NCI-H1105 (cell line): ENCODE results near the gene GPR15LG.
A peak's percentile ranks its signal among the peaks of the same experiment; 100 is the strongest.
"Not testable (repeated sequence)": the region's sequence is repeated elsewhere in the genome, so short reads cannot be mapped to it uniquely, and the experiment has no call there.

Experiments
- DNase-seq: peaks from one replicate; lab custom pipeline; 2025; lab: John Stamatoyannopoulos, UW

GPR15LG gene

DNA sequence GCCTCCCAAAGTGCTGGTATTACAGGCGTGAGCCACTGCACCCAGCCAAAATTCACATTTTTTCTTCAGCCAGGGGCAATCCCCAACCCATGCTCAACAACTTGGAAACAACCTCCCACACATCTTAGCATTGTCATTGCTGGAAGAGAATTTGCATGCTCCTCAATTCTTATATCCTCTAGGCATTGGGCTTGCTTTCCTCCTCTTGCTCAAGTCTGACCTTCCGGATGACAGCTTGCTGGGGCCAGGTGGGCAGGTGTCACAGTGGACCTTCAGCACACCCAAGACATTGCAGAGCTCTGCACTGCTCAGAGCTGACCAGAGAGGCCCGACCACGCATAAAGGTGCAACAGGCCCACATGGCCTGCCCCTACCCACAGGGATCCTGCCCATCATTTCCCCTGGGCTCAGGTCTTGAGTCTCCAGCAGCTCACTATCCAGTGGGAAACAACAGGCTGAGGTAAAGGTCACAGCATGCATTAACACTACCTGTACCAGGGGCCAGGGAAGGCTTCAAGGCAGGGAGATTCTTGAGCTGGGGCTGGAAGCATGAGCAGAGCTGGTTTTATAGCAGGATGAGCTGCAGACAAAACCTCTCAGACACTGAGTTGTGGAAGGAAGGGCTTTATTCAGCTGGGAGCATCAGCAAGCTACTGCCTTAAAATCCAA lies 6.8 kb upstream of the GPR15LG start:
- no peak for DNase-seq

DNA sequence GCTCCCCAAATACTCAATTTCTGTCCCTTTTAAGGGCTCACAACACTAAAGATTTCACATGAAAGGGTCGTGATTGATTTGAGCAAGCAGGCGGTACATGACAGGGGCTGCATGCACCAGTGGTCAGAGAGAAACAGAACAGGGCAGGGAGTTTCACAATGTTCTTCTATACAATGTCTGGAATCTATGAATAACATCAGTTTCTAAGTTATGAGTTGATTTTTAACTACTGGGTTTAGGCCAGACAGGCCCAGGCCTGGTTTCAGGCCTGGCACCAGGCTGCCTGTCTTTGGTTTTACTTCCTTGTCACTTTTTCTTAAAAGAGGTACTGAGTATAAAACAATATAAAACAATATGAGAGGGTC lies 6.3 kb upstream of the GPR15LG start:
- not testable (repeated sequence) for DNase-seq

DNA sequence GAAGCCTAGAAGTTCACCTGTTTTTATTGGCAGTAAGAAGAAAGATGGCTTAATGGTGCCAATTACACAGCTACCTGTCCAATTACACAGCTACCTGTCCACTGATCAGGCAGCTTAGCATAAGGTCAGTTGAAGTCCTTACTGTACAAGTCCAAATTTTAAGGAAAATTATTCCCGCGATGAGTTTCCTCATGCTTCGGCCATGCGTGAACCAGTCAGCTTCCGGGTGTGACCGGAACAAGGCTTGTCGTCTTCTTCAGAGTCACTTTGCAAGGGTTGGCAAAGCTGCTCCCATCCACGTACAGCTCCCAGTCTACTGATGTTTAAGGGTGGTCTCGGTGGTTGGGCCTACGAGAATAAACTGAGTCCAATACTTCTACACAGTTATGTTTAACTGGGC lies 5.2 kb upstream of the GPR15LG start:
- not testable (repeated sequence) for DNase-seq

DNA sequence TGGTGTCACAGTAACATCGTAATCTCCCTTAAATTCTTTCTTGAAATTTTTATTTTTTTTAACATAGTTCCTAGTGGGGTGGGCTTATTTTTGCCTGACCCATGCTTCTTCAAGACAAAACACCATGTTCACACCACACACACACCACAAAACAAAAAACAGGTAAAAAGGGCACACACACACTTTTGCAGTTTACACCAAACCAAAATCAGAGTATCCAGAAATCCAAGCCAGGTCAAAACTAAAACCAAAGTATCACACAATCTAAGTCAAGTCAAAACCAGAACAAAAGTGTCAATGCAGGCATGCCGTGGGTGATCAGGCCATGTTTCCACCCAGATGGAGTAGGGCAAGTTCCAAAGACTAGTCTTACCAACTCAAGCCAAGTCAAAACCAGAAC lies 2.4 kb upstream of the GPR15LG start:
- not testable (repeated sequence) for DNase-seq

DNA sequence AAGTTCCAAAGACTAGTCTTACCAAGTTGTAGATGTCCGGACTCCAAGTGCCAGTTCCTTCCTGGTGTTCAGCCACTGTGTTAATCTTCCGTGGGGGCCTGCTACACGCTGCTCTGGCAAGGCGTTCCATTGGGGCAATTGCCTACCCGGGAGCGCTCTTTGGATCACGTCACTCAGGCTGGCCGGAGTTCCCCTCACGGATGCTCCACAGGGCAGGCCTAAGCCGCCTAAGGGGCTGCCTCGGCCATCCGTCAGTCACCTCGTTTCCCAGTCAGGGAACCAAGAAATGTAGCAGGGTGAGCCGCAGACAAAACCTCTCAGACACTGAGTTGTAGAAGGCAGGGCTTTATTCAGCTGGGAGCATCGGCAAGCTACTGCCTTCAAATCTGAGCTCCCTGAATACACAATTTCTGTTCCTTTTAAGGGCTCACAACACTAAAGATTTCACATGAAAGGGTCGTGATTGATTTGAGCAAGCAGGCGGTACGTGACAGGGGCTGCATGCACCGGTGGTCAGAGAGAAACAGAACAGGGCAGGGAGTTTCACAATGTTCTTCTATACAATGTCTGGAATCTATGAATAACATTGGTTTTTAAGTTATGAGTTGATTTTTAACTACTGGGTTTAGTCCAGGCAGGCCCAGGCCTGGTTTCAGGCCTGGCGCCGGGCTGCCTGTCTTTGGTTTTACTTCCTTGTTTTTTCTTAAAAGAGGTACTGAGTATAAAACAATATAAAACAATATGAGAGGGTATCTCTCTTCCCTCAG lies 1.7 kb upstream of the GPR15LG start:
- not testable (repeated sequence) for DNase-seq

DNA sequence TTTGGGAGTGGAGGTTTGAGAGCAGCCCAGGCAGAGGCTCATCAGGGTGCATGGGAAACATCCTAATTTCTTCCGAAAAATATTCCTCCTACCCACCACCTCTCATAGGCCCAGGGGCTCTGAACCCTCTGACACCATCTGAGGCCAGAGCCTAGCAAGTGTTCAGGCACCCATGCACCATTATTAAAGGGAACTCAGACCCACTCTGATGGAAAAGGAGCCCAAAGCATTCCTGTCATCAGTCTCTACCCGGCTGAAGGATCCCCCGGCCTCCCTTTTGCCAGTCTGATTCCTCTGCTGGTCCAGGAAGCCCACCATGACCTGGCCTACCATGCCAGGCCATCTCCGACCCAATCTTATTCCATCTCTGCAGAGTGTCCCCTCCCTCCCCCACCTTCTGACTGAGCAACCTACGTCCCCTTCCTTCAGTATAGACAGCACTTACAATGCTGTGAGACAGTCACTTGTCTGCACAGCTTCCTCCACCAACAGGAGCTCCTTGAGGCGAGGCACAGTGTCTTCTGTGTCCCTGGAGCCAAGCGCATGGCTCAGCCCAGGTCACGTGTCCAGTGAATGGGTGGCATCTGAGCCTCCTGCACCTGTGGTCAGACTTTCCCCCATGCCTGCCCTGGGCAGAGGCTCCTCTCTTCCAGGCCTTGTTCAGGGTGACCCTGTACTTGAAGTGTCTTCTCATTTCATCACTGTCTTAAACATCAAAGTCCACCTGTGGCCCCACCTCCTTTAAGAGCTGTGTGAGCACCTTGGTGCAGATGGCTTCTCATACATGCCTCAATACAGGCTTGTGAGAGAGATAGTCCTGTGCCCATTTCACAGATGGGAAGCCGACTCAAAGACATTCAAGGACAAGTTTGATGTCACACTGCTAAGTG lies 889 bp upstream of the GPR15LG start:
- DNase-seq: no peak

DNA sequence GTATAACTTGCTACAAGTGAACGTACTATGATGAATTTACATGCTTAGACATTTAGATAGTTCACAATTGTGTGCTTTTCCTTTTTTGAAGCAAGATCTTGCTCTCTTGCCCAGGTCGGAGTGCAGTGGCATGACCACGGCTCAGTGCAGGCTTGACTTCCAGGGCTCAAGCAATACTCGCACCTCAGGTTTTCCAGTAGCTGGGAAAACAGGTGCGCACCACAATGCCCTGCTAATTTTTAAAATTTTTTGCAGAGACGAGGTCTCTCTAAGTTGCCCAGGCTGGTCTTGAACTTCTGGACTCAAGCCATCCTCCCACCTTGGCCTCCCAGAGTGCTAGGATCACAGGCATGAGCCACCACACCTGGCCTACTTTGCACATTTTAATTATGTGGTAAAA lies 1.8 kb downstream of the GPR15LG start:
- no peak for DNase-seq

DNA sequence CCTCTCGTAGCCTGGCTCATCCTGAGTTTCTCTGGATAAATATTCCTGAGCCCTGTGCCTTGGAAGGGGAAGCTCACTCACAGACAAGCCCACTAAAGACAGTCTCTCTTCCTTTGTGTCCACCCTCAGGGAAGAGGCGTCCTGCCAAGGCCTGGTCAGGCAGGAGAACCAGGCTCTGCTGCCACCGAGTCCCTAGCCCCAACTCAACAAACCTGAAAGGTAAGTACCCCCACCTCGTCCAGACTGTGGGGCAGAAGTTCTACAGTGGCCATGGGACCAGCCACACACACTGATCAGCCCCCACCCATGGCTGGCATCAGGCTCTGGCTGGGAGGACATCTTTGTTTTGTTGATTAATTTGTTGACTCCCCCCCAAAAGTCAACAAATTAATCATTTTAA lies 2.8 kb downstream of the GPR15LG start:
- DNase-seq: no peak

DNA sequence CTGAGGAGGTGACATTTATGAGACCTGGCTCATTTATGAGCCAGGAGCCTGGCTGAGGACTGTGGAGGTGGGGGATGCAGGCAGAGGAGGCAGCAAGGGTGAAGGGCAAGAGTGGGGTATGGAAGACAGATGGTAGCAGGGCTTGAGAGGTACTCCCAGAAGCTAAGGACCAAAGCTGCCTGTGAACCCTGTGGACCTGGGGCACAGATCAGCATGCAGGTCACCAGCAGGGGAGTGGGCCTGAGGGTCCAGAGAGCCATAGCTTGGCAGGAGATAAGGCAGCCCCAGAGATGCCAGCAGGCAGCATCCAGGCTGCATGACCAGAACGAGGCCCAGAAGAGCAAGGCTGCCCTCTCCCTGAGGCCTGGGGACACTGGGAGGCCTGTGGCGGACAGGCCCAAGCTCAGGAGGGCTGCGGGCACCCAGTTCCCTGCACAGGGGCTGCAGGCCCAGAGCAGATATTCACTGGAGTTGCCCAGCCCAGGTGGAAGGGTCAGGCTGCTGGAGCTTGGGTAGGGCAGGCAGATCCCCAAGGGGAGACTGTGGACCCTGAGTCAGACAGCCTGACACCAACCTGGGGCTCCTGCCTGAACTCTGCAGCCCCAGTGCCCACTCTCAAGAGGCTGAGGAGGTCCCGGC lies 3.4 kb downstream of the GPR15LG start:
- DNase-seq: no peak

DNA sequence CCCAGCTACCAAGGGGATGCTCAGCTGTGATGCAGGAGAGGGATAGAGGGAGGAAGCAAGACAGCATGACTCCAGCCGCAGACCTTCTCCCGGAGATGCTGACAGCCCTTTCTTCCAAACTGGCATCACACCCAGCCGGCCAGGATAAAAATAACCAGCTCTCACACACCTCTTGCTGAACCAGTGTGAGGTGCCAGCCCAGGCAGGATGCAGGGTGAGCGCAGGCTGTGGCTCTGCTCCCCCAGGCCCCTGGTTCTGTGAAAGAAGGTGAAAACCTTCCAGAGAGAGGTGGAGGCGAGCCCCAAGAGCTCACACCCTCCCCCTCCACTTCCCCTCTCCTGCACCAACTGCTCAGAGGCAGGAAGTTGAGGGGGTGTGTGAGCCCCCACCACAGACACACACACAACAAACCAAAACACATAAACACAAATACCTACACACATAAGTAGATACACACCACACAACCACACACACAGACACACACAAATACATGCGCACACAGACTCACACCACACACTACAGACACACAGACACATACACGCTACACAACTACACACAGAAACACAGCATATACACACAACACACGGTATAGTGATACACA lies 4.0 kb downstream of the GPR15LG start:
- no peak for DNase-seq

DNA sequence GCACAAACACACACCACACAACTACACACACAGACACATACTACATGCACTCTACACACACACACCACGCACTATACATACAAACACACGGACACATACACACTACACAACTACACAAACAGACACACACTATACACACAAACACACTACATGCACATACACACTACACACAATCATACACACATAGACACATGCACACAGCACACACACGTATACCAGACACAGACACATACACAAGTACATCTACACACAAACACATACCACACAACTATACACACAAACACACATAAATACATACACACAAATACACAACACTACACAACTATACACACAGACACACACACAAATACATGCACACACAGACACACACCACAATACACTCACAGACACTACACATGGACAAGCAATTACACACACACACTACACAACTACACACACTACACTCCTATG lies 4.6 kb downstream of the GPR15LG start:
- no peak for DNase-seq

DNA sequence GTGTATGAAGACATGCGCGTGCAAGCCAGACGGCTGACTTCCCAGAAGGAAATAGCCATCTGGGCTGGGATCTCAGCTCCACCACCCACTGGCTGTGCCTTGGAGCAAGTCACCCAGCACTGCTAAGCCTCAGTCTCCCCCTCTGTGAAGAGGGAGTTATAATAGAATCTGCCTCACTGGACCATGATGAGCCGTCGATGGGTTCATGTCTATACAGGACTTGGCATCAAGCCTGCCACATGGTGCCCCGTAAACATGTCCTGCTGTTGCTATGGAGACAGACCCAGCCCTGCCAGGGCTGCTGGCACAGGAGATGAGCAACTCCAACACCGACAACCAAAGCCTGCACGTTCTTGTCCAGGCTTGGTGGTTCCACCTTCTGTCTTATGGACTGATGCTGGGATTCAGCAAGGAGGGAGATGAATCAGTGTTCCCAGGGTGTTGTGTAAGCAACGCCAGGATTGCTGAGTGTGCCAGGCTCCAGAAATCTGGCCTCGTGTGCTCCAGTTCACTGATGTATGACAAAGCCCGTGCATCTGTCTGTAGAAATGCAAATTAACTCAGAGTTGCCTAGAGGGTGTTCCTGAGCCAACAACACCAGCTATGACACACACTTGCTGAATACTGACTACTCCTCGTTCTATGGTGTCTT lies 5.6 kb downstream of the GPR15LG start:
- peak; percentile 71 for DNase-seq

DNA sequence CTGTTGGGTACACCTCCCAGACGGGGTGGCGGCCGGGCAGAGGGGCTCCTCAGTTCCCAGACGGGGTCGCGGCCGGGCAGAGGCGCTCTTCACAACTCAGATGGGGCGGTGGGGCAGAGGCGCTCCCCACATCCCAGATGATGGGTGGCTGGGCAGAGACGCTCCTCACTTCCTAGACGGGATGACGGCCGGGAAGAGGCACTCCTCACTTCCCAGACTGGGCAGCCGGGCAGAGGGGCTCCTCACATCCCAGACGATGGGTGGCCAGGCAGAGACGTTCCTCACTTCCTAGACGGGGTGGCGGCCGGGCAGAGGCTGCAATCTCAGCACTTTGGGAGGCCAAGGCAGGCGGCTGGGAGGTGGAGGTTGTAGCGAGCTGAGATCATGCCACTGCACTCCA lies 6.8 kb downstream of the GPR15LG start:
- DNase-seq: not testable (repeated sequence)

DNA sequence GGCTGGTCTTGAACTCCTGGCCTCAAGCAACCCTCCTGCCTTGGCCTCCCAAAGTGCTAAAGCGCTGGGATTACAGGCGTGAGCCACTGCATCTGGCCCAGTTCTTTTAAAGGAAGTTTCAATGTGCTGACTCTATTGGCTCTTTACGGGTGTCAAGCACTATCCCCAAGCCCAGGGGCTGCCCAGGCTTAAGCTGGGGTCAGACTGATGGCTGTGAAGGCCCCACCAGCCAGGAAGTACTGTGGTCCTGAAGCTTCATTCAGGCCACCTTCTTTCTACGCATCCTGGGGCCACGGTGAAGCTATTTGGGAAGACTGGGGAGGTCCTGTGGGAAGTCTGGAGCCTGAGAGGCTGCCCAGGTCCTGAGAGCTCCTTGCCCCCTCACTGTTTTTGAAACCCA lies 8.0 kb downstream of the GPR15LG start:
- DNase-seq: no peak

DNA sequence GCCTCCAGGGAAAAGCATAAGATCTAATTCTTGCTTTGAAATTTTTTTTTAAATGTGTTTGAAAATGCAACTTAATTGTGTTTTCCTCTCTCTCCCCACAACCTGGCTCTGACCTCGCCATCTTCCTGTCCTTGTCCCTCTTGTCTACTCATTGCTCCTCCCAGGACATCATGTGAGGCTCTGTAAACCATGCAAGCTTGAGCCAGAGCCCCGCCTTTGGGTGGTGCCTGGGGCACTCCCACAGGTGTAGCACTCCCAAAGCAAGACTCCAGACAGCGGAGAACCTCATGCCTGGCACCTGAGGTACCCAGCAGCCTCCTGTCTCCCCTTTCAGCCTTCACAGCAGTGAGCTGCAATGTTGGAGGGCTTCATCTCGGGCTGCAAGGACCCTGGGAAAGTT lies 10.9 kb downstream of the GPR15LG start:
- no peak for DNase-seq

DNA sequence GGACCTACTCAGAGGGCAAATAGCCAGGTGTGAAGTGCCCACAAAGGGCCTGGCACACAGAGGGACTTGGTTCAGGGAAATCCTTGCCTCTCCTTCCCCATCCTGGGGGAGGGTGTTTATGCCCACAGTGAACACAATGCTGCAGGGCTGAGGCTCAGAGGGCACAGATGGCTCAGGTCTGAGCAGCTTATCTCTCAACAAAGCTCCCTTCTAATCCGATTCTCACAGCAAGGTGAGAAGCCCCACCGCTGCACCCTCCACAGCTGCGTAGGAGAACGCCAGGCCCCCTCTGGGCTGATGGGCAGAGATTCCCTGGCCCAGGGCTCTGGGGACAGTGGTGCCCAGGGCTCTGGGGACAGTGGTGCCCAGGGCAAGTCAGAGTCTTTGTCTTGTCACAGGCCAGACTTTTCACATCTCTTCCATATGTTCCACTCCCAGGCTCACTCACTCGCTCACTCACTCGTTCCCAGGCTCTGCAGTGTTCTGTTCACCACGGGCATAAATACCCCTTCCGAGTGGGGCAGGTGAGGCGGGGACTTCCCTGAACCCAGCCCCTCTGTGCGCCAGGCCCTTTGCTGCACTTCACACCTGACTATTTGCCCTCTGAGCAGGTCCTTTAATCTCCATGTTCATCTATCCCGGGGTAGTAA lies 12.1 kb downstream of the GPR15LG start:
- no peak for DNase-seq

DNA sequence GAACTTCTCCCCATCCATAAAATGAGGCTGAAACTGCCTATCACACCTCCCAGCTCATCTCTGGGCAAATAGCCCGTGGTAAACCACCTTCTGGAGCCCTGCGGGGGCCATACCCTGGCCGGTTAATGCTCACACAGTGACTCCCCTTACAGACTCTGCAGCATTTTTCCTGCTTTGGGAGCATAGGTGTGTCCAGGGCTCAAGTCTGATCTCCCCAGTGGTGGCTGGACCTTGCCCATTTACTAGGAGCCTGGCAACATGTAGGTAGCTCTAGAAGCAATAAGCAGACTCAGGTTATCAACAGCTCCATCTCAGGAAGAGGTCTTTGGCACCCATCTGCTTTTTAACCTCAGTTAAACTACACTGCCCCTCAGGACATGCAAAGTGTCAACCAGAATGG lies 15.2 kb downstream of the GPR15LG start:
- no peak for DNase-seq

DNA sequence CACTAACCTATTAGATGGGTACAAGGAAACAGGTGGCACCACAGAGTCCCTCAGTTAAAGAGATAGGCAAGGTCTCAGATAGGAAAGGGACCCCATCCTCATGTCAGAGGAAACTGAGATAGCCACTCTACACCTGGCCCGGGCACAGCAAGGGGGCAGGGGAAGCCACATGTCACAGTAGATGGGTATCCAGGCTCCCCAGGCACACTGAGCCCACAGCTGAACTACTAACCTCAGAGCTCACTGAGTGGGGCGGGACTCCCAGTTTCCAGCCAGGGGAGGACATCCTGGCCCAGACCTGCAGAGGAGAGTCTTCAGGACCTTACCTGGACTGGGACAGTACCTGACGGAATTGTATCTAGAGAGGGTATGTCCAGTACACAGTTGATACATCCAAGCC lies 17.0 kb downstream of the GPR15LG start:
- DNase-seq: no peak

DNA sequence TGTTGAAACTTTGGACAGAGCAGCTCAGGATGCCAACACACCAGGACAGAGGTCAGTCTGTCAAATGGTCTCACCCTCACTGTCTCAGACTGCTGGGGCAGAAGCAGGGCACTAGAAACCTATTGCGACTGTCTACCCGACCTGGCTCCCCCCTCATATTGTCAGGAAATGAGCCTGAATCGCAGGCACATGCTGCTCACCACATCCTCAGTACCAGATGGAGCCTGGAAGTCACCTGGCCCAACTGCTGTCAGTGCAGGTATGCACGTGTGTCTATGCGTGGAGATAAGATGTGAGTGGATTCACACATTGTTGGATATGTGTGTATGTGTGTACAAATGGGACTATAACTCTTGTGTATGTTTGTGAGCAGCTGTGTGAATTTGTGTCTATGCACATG lies 17.5 kb downstream of the GPR15LG start:
- DNase-seq: no peak

DNA sequence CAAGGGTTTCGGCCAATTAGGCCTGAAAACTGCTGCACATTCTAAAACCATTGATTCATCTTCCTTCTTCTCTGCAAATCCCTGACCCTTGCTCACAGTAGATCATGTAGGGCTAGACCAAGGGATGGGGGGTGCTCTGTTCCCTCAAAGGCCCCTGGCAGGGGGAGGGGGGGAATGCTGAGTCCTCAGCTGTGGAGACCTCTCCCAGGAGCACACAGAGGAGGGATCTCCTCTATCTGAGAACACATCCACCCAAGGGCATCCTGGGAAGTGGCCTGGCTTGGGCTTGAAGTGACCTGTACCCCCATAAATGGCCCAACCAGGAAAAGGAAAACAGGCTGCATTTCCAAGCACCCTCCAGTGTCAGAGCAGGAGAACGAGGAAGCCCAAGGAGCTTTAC lies 19.7 kb downstream of the GPR15LG start:
- no peak for DNase-seq
